WTC11 (cell line): ENCODE results near the gene FBN2. TPM values are rescaled to one million over a fixed set of nuclear protein-coding genes. Genes with fewer than 3 reads are reported as not detected.

Source experiments
- ATAC-seq: fragments of 200-7000 bp; cut with Tn5 transposase; 2 replicates; pipeline ENCODE4 v1.10.0; 2021; ENCODE audit warnings: mild to moderate bottlenecking, moderate library complexity
- CTCF ChIA-PET: fragments of 300-600 bp; sonication (Branson Sonifier 250); formaldehyde crosslinking; loops from one replicate; lab custom pipeline; 2021; ENCODE audit warnings: antibody characterized with exemption; lab: Charles Lee
- POLR2A ChIA-PET: fragments of 350-600 bp; sonication (Branson Sonifier 250); formaldehyde crosslinking; loops from one replicate; lab custom pipeline; 2021; ENCODE audit warnings: antibody characterized with exemption; lab: Charles Lee
- DNase-seq: peaks from one replicate; pipeline ENCODE4 v3.0.0; 2021; ENCODE audit warnings: low spot score
- H3K27ac Mint-ChIP-seq: 2 replicates; pipeline ENCODE4 v1.8.0; 2021; ENCODE audit warnings: mixed read lengths
- H3K27me3 Mint-ChIP-seq: 2 replicates; pipeline ENCODE4 v1.8.0; 2021; ENCODE audit warnings: low read depth, mild to moderate bottlenecking, moderate library complexity, mixed read lengths
- H3K36me3 Mint-ChIP-seq: 2 replicates; pipeline ENCODE4 v1.8.0; 2021; ENCODE audit warnings: mixed read lengths
- H3K4me1 Mint-ChIP-seq: 2 replicates; pipeline ENCODE4 v1.8.0; 2022; ENCODE audit warnings: mixed read lengths
- H3K4me3 Mint-ChIP-seq: 2 replicates; pipeline ENCODE4 v1.8.0; 2021; ENCODE audit warnings: mild to moderate bottlenecking, moderate library complexity, mixed read lengths
- H3K9me3 Mint-ChIP-seq: 2 replicates; pipeline ENCODE4 v1.8.0; 2021; ENCODE audit warnings: mixed read lengths
- ATF1 ChIP-seq: sonication (generic); formaldehyde crosslinking; IDR thresholded peaks from 2 replicates; pipeline ENCODE4 v1.8.1; 2023; ENCODE audit warnings: mild to moderate bottlenecking, moderate library complexity, missing genetic modification reagents
- ESRRA ChIP-seq: sonication (generic); formaldehyde crosslinking; IDR thresholded peaks from 2 replicates; pipeline ENCODE4 v1.8.1; 2022; ENCODE audit warnings: mild to moderate bottlenecking, missing genetic modification reagents, borderline replicate concordance
- GABPB1 ChIP-seq: sonication (generic); formaldehyde crosslinking; IDR thresholded peaks from 2 replicates; pipeline ENCODE4 v1.8.1; 2023; ENCODE audit warnings: mild to moderate bottlenecking, missing genetic modification reagents
- GRHL2 ChIP-seq: fragments of 250-450 bp; sonication (Bioruptor Pico); IDR thresholded peaks from 2 replicates; pipeline ENCODE4 v1.8.0; 2022; ENCODE audit warnings: mild to moderate bottlenecking, moderate library complexity; ENCODE audit not compliant: insufficient replicate concordance, severe bottlenecking
- MXD4 ChIP-seq: fragments of 250-450 bp; sonication (Bioruptor Pico); IDR thresholded peaks from 2 replicates; pipeline ENCODE4 v1.8.0; 2021; ENCODE audit warnings: mild to moderate bottlenecking, moderate library complexity, borderline replicate concordance
- NFYB ChIP-seq: sonication (generic); formaldehyde crosslinking; conservative IDR thresholded peaks from 2 replicates; pipeline ENCODE4 v1.8.0; 2022; ENCODE audit warnings: low read depth, missing genetic modification reagents
- NR1H2 ChIP-seq: sonication (generic); formaldehyde crosslinking; IDR thresholded peaks from 2 replicates; pipeline ENCODE4 v1.9.0; 2021; ENCODE audit warnings: mild to moderate bottlenecking, moderate library complexity, missing genetic modification reagents
- NR3C1 ChIP-seq: sonication (generic); formaldehyde crosslinking; conservative IDR thresholded peaks from 2 replicates; pipeline ENCODE4 v1.8.1; 2023; ENCODE audit warnings: low read depth, mild to moderate bottlenecking, missing genetic modification reagents
- PRRX2 ChIP-seq: fragments of 250-450 bp; sonication (Bioruptor Pico); IDR thresholded peaks from 2 replicates; pipeline ENCODE4 v1.8.0; 2021; ENCODE audit warnings: mild to moderate bottlenecking
- TEAD1 ChIP-seq: sonication (generic); formaldehyde crosslinking; IDR thresholded peaks from 2 replicates; pipeline ENCODE4 v1.8.0; 2022; ENCODE audit warnings: mild to moderate bottlenecking, missing genetic modification reagents
- TEAD4 ChIP-seq: sonication (generic); formaldehyde crosslinking; IDR thresholded peaks from 2 replicates; pipeline ENCODE4 v1.8.0; 2022; ENCODE audit warnings: mild to moderate bottlenecking, missing genetic modification reagents
- TP53 ChIP-seq: sonication (generic); formaldehyde crosslinking; IDR thresholded peaks from 2 replicates; pipeline ENCODE4 v1.8.1; 2023; ENCODE audit warnings: mild to moderate bottlenecking, missing genetic modification reagents
- total RNA-seq: library from RNA; stranded (reverse); gene quantifications from 3 replicates; pipeline ENCODE4 v1.2.3, GENCODE V29; 2021
- TF ChIP-seq, protein P1 (sequence below): fragments of 250-450 bp; sonication (Bioruptor Pico); IDR thresholded peaks from 2 replicates; pipeline ENCODE4 v1.9.0; 2021; ENCODE audit warnings: mild to moderate bottlenecking, borderline replicate concordance
- TF ChIP-seq, protein P2 (sequence below): fragments of 250-450 bp; sonication (Bioruptor Pico); IDR thresholded peaks from 2 replicates; pipeline ENCODE4 v1.8.0; 2021; ENCODE audit warnings: mild to moderate bottlenecking
- TF ChIP-seq, protein P3 (sequence below): sonication (generic); formaldehyde crosslinking; IDR thresholded peaks from 2 replicates; pipeline ENCODE4 v1.8.1; 2022; ENCODE audit warnings: mild to moderate bottlenecking, missing genetic modification reagents, moderate library complexity, borderline replicate concordance
- TF ChIP-seq, protein P4 (sequence below): fragments of 200-600 bp; IDR thresholded peaks from 2 replicates; pipeline ENCODE4 v1.8.0; 2022; ENCODE audit warnings: antibody characterized with exemption
- TF ChIP-seq, protein P5 (sequence below): sonication (generic); formaldehyde crosslinking; IDR thresholded peaks from 2 replicates; pipeline ENCODE4 v1.8.0; 2022; ENCODE audit warnings: mild to moderate bottlenecking, missing genetic modification reagents
- TF ChIP-seq, protein P6 (sequence below): fragments of 250-450 bp; sonication (Bioruptor Pico); IDR thresholded peaks from 2 replicates; pipeline ENCODE4 v1.9.0; 2021; ENCODE audit warnings: moderate library complexity, mild to moderate bottlenecking, inconsistent platforms, borderline replicate concordance
- TF ChIP-seq, protein P7 (sequence below): sonication (generic); formaldehyde crosslinking; IDR thresholded peaks from 2 replicates; pipeline ENCODE4 v1.8.1; 2022; ENCODE audit warnings: missing genetic modification reagents, borderline replicate concordance
- TF ChIP-seq, protein P8 (sequence below): sonication (generic); formaldehyde crosslinking; IDR thresholded peaks from 2 replicates; pipeline ENCODE4 v1.8.1; 2023; ENCODE audit warnings: mild to moderate bottlenecking, missing genetic modification reagents

Gene FBN2
- total RNA-seq, 1 experiment from 2014 or later, result 56.7 TPM

DNA sequence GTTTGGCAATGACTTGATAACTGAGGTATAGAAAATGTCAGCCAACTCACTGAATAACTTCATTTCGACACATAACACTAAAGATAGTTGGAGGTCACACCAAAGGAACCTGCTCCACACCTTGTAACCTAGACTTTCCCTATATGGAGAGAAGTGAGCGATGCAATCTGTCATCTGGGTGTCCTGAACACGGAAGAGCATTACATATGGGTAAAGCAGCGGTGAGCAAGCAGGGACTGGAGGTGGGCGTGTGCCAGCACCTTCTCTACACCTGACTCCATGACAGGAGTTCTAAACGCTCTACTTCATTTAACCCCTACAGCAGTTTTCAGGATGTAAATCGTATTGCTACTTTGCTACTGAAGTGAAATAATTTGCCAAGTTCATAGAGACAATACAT is 301.7 kb downstream of the FBN2 start:
- TF ChIP-seq GRHL2 (CRISPR knock-in tag) (no peak), NFYB (no peak), GABPB1 (CRISPR knock-in tag) (no peak), TP53 (CRISPR knock-in tag) (no peak), TEAD4 (no peak), ATF1 (no peak), TEAD1 (CRISPR knock-in tag) (no peak), MXD4 (CRISPR knock-in tag) (no peak), NR3C1 (CRISPR knock-in tag) (no peak), ESRRA (CRISPR knock-in tag) (no peak), PRRX2 (CRISPR knock-in tag) (no peak), NR1H2 (no peak)
- TF ChIP-seq, protein P1, sequence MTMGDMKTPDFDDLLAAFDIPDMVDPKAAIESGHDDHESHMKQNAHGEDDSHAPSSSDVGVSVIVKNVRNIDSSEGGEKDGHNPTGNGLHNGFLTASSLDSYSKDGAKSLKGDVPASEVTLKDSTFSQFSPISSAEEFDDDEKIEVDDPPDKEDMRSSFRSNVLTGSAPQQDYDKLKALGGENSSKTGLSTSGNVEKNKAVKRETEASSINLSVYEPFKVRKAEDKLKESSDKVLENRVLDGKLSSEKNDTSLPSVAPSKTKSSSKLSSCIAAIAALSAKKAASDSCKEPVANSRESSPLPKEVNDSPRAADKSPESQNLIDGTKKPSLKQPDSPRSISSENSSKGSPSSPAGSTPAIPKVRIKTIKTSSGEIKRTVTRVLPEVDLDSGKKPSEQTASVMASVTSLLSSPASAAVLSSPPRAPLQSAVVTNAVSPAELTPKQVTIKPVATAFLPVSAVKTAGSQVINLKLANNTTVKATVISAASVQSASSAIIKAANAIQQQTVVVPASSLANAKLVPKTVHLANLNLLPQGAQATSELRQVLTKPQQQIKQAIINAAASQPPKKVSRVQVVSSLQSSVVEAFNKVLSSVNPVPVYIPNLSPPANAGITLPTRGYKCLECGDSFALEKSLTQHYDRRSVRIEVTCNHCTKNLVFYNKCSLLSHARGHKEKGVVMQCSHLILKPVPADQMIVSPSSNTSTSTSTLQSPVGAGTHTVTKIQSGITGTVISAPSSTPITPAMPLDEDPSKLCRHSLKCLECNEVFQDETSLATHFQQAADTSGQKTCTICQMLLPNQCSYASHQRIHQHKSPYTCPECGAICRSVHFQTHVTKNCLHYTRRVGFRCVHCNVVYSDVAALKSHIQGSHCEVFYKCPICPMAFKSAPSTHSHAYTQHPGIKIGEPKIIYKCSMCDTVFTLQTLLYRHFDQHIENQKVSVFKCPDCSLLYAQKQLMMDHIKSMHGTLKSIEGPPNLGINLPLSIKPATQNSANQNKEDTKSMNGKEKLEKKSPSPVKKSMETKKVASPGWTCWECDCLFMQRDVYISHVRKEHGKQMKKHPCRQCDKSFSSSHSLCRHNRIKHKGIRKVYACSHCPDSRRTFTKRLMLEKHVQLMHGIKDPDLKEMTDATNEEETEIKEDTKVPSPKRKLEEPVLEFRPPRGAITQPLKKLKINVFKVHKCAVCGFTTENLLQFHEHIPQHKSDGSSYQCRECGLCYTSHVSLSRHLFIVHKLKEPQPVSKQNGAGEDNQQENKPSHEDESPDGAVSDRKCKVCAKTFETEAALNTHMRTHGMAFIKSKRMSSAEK (CRISPR knock-in tag), result no peak
- TF ChIP-seq, protein P2, sequence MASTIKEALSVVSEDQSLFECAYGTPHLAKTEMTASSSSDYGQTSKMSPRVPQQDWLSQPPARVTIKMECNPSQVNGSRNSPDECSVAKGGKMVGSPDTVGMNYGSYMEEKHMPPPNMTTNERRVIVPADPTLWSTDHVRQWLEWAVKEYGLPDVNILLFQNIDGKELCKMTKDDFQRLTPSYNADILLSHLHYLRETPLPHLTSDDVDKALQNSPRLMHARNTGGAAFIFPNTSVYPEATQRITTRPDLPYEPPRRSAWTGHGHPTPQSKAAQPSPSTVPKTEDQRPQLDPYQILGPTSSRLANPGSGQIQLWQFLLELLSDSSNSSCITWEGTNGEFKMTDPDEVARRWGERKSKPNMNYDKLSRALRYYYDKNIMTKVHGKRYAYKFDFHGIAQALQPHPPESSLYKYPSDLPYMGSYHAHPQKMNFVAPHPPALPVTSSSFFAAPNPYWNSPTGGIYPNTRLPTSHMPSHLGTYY, result no peak
- TF ChIP-seq, protein P3, sequence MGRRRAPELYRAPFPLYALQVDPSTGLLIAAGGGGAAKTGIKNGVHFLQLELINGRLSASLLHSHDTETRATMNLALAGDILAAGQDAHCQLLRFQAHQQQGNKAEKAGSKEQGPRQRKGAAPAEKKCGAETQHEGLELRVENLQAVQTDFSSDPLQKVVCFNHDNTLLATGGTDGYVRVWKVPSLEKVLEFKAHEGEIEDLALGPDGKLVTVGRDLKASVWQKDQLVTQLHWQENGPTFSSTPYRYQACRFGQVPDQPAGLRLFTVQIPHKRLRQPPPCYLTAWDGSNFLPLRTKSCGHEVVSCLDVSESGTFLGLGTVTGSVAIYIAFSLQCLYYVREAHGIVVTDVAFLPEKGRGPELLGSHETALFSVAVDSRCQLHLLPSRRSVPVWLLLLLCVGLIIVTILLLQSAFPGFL (CRISPR knock-in tag), result no peak
- TF ChIP-seq, protein P4, sequence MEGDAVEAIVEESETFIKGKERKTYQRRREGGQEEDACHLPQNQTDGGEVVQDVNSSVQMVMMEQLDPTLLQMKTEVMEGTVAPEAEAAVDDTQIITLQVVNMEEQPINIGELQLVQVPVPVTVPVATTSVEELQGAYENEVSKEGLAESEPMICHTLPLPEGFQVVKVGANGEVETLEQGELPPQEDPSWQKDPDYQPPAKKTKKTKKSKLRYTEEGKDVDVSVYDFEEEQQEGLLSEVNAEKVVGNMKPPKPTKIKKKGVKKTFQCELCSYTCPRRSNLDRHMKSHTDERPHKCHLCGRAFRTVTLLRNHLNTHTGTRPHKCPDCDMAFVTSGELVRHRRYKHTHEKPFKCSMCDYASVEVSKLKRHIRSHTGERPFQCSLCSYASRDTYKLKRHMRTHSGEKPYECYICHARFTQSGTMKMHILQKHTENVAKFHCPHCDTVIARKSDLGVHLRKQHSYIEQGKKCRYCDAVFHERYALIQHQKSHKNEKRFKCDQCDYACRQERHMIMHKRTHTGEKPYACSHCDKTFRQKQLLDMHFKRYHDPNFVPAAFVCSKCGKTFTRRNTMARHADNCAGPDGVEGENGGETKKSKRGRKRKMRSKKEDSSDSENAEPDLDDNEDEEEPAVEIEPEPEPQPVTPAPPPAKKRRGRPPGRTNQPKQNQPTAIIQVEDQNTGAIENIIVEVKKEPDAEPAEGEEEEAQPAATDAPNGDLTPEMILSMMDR, result no peak
- TF ChIP-seq, protein P5, sequence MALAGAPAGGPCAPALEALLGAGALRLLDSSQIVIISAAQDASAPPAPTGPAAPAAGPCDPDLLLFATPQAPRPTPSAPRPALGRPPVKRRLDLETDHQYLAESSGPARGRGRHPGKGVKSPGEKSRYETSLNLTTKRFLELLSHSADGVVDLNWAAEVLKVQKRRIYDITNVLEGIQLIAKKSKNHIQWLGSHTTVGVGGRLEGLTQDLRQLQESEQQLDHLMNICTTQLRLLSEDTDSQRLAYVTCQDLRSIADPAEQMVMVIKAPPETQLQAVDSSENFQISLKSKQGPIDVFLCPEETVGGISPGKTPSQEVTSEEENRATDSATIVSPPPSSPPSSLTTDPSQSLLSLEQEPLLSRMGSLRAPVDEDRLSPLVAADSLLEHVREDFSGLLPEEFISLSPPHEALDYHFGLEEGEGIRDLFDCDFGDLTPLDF (CRISPR knock-in tag), result no peak
- TF ChIP-seq, protein P6, sequence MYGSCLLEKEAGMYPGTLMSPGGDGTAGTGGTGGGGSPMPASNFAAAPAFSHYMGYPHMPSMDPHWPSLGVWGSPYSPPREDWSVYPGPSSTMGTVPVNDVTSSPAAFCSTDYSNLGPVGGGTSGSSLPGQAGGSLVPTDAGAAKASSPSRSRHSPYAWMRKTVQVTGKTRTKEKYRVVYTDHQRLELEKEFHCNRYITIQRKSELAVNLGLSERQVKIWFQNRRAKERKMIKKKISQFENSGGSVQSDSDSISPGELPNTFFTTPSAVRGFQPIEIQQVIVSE (CRISPR knock-in tag), result no peak
- TF ChIP-seq, protein P7, sequence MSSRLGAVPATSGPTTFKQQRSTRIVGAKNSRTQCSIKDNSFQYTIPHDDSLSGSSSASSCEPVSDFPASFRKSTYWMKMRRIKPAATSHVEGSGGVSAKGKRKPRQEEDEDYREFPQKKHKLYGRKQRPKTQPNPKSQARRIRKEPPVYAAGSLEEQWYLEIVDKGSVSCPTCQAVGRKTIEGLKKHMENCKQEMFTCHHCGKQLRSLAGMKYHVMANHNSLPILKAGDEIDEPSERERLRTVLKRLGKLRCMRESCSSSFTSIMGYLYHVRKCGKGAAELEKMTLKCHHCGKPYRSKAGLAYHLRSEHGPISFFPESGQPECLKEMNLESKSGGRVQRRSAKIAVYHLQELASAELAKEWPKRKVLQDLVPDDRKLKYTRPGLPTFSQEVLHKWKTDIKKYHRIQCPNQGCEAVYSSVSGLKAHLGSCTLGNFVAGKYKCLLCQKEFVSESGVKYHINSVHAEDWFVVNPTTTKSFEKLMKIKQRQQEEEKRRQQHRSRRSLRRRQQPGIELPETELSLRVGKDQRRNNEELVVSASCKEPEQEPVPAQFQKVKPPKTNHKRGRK, result no peak
- TF ChIP-seq, protein P8, sequence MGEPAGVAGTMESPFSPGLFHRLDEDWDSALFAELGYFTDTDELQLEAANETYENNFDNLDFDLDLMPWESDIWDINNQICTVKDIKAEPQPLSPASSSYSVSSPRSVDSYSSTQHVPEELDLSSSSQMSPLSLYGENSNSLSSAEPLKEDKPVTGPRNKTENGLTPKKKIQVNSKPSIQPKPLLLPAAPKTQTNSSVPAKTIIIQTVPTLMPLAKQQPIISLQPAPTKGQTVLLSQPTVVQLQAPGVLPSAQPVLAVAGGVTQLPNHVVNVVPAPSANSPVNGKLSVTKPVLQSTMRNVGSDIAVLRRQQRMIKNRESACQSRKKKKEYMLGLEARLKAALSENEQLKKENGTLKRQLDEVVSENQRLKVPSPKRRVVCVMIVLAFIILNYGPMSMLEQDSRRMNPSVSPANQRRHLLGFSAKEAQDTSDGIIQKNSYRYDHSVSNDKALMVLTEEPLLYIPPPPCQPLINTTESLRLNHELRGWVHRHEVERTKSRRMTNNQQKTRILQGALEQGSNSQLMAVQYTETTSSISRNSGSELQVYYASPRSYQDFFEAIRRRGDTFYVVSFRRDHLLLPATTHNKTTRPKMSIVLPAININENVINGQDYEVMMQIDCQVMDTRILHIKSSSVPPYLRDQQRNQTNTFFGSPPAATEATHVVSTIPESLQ (CRISPR knock-in tag), result no peak
- TF ChIP-seq, all 79 proteins: peak for 0
- no peaks in the 10 kb centered on the region for H3K9me3 Mint-ChIP-seq
- H3K4me3 Mint-ChIP-seq, result no peak overlapping the region
- H3K36me3 Mint-ChIP-seq, result no peaks in the 10 kb centered on the region
- H3K27ac Mint-ChIP-seq, result no peak overlapping the region
- peaks cover 10% of the 10 kb centered on the region for H3K4me1 Mint-ChIP-seq
- DNase-seq, result no peak
- no peaks in the 10 kb centered on the region for H3K27me3 Mint-ChIP-seq
- no peak for ATAC-seq
- POLR2A ChIA-PET, result no interaction called here
- CTCF ChIA-PET, result no interaction called here
